Mesothelial cell of epicardium (in vitro differentiated cells): ENCODE results near the gene ARHGAP18. TPM values are rescaled to one million over a fixed set of nuclear protein-coding genes. Genes with fewer than 3 reads are reported as not detected.

ENCODE experiments used
- DNase-seq, 2 experiments: peaks; one replicate each; pipeline ENCODE4 v3.0.0; 2021; ENCODE audit warnings: low spot score in 2 of 2; ENCODE audit not compliant: unreplicated experiment in 2 of 2
- H3K27ac Mint-ChIP-seq: 2 replicates; pipeline ENCODE4 v1.8.0; 2021; ENCODE audit warnings: mixed read lengths
- H3K27me3 Mint-ChIP-seq: 2 replicates; pipeline ENCODE4 v1.8.0; 2021; ENCODE audit warnings: low read depth, mixed read lengths
- H3K36me3 Mint-ChIP-seq: 2 replicates; pipeline ENCODE4 v1.8.0; 2021; ENCODE audit warnings: mixed read lengths
- H3K4me1 Mint-ChIP-seq: 2 replicates; pipeline ENCODE4 v1.8.0; 2021; ENCODE audit warnings: mixed read lengths
- H3K4me3 Mint-ChIP-seq: 2 replicates; pipeline ENCODE4 v1.8.0; 2021; ENCODE audit warnings: mild to moderate bottlenecking, moderate library complexity, mixed read lengths
- H3K9me3 Mint-ChIP-seq: 2 replicates; pipeline ENCODE4 v1.8.0; 2021; ENCODE audit warnings: mixed read lengths
- total RNA-seq: library from RNA; stranded (reverse); gene quantifications from 3 replicates; pipeline ENCODE4 v1.2.1, GENCODE V29; 2021
- TF ChIP-seq, protein P1 (sequence below): fragments of 200-600 bp; sonication (generic); IDR thresholded peaks from one replicate; pipeline ENCODE4 v1.5.0; 2021; ENCODE audit warnings: antibody characterized with exemption; ENCODE audit not compliant: unreplicated experiment

The ARHGAP18 gene
- total RNA-seq, 1 donor from 2014 or later, result 10.5 TPM

GRCh38 chr6:129637340-129638054 lies 72.5 kb downstream of the ARHGAP18 start:
- Mint-ChIP-seq H3K27ac (peak overlapping the region; percentile 78), H3K4me1 (peaks cover 40% of the 10 kb centered on the region), H3K4me3 (no peak overlapping the region), H3K27me3 (no peaks in the 10 kb centered on the region), H3K36me3 (peaks cover 12% of the 10 kb centered on the region), H3K9me3 (no peaks in the 10 kb centered on the region)
- DNase-seq, result no peak
- TF ChIP-seq, protein P1, sequence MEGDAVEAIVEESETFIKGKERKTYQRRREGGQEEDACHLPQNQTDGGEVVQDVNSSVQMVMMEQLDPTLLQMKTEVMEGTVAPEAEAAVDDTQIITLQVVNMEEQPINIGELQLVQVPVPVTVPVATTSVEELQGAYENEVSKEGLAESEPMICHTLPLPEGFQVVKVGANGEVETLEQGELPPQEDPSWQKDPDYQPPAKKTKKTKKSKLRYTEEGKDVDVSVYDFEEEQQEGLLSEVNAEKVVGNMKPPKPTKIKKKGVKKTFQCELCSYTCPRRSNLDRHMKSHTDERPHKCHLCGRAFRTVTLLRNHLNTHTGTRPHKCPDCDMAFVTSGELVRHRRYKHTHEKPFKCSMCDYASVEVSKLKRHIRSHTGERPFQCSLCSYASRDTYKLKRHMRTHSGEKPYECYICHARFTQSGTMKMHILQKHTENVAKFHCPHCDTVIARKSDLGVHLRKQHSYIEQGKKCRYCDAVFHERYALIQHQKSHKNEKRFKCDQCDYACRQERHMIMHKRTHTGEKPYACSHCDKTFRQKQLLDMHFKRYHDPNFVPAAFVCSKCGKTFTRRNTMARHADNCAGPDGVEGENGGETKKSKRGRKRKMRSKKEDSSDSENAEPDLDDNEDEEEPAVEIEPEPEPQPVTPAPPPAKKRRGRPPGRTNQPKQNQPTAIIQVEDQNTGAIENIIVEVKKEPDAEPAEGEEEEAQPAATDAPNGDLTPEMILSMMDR, result no peak

GRCh38 chr6:129635396-129636130 lies 74.4 kb downstream of the ARHGAP18 start:
- no peak for DNase-seq
- no peak overlapping the region for H3K4me3 Mint-ChIP-seq
- no peak overlapping the region for H3K27ac Mint-ChIP-seq
- H3K36me3 Mint-ChIP-seq, result peaks cover 12% of the 10 kb centered on the region
- H3K9me3 Mint-ChIP-seq, result no peaks in the 10 kb centered on the region
- TF ChIP-seq, protein P1, result no peak
- H3K4me1 Mint-ChIP-seq, result peaks cover 27% of the 10 kb centered on the region
- H3K27me3 Mint-ChIP-seq, result no peaks in the 10 kb centered on the region

- no peak for DNase-seq
- H3K9me3 Mint-ChIP-seq, result no peaks in the 10 kb centered on the region
- no peak overlapping the region for H3K4me3 Mint-ChIP-seq
- TF ChIP-seq, protein P1, result no peak
- no peaks in the 10 kb centered on the region for H3K27me3 Mint-ChIP-seq
- peaks cover 12% of the 10 kb centered on the region for H3K36me3 Mint-ChIP-seq
- peaks cover 31% of the 10 kb centered on the region for H3K4me1 Mint-ChIP-seq
- H3K27ac Mint-ChIP-seq, result no peak overlapping the region
Observed at GRCh38 chr6:129634411-129635230, 75.4 kb downstream of the ARHGAP18 start.

- Mint-ChIP-seq H3K4me1 (peaks cover 21% of the 10 kb centered on the region), H3K27me3 (no peaks in the 10 kb centered on the region), H3K9me3 (no peaks in the 10 kb centered on the region), H3K36me3 (peaks cover 14% of the 10 kb centered on the region), H3K27ac (no peak overlapping the region), H3K4me3 (no peak overlapping the region)
- DNase-seq, result no peak
- TF ChIP-seq, protein P1, result no peak
Observed at GRCh38 chr6:129633529-129633928, 76.4 kb downstream of the ARHGAP18 start.

GRCh38 chr6:129632172-129632613 lies 77.8 kb downstream of the ARHGAP18 start:
- DNase-seq, result no peak
- peaks cover 8% of the 10 kb centered on the region for H3K4me1 Mint-ChIP-seq
- H3K9me3 Mint-ChIP-seq, result no peaks in the 10 kb centered on the region
- TF ChIP-seq, protein P1, result no peak
- H3K27ac Mint-ChIP-seq, result no peak overlapping the region
- no peaks in the 10 kb centered on the region for H3K27me3 Mint-ChIP-seq
- H3K4me3 Mint-ChIP-seq, result no peak overlapping the region
- H3K36me3 Mint-ChIP-seq, result peaks cover 13% of the 10 kb centered on the region
